Testis (tissue), 2 donors: ENCODE results near the gene NCK2.

Experiments
- CTCF ChIP-seq, 3 experiments: fragments of 450-650 bp in 2 of 3; fragments of 200-600 bp in 1 of 3; sonication (generic) in 1 of 3; IDR thresholded peaks; one replicate each; pipeline ENCODE4 v1.5.1; 2016 to 2019; ENCODE audit warnings: antibody characterized with exemption in 3 of 3, mild to moderate bottlenecking in 2 of 3, moderate library complexity in 1 of 3
- POLR2A ChIP-seq: fragments of 450-650 bp; IDR thresholded peaks from one replicate; pipeline ENCODE4 v1.6.1; 2017; ENCODE audit warnings: antibody characterized with exemption, mild to moderate bottlenecking, moderate library complexity

DNA sequence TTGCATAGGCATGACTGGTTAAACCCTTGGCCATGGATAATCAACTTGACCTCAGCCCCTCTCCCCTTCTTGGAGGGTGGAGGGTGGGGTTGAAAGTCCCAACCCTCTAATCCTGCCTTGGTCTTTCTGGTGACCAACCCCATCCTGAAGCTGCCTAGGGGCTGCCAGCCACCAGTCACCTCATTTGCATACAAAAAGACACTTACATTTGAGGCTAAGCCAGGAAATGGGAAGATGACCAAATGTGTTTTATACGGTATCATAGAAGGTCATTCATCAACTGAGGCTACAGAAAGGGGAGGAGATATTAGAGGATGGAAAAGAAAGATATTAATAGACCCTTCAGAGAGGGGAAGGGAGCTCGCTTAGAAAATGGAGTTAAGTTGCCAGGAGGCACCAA lies 96.8 kb downstream of the NCK2 start:
- TF ChIP-seq CTCF (IDR thresholded peaks at IDR 0.05): no peak
- no peak for TF ChIP-seq POLR2A
